Muscle of leg (tissue), 11 donors: ENCODE measurements around the gene HIGD1C. TPM values are rescaled to one million over a fixed set of nuclear protein-coding genes. Genes with fewer than 3 reads are reported as not detected.
A peak's percentile ranks its signal among the peaks of the same experiment; 100 is the strongest.
"Not testable (repeated sequence)": the region's sequence is repeated elsewhere in the genome, so short reads cannot be mapped to it uniquely, and the experiment has no call there.

ENCODE experiments used
- DNase-seq: peaks from one replicate; pipeline ENCODE4 v3.0.0; 2013
- H3K27ac ChIP-seq: one replicate; pipeline ENCODE4 v1.5.1; 2013; ENCODE audit warnings: mild to moderate bottlenecking, low read length, control low read depth
- H3K27me3 ChIP-seq: one replicate; pipeline ENCODE4 v1.6.1; 2013; ENCODE audit warnings: low read length; ENCODE audit not compliant: control insufficient read depth, insufficient read depth
- H3K36me3 ChIP-seq: one replicate; pipeline ENCODE4 v1.6.1; 2013; ENCODE audit warnings: low read length; ENCODE audit not compliant: control insufficient read depth, insufficient read depth
- H3K4me1 ChIP-seq: one replicate; pipeline ENCODE4 v1.6.1; 2013; ENCODE audit warnings: low read length; ENCODE audit not compliant: control insufficient read depth, insufficient read depth
- H3K4me3 ChIP-seq: one replicate; pipeline ENCODE4 v1.5.1; 2013; ENCODE audit warnings: low read length, control low read depth
- H3K9me3 ChIP-seq: replicated peaks from 2 replicates; pipeline ENCODE4 v1.6.1; 2013; ENCODE audit warnings: low read depth, low read length; ENCODE audit not compliant: control insufficient read depth
- WGBS: methylation state at CpG from one replicate; pipeline ENCODE4 v1.1.5; 2013; ENCODE audit warnings: missing lambda C conversion rate; ENCODE audit not compliant: insufficient coverage; 5-methylcytosine and 5-hydroxymethylcytosine counted together
- polyA plus RNA-seq, 8 donors: library from polyadenylated mRNA; unstranded; fragments of 120-200 nt; gene quantifications; one replicate each; pipeline versions ENCODE4 v1.2.1 to v1.2.3, GENCODE V29; 2013; ENCODE audit warnings: inconsistent platforms in 1 of 8, low replicate concordance in 1 of 8; ENCODE audit not compliant: insufficient read length in 8 of 8, insufficient read depth in 1 of 8
- total RNA-seq: library from RNA; stranded (reverse); fragments of 120-200 nt; gene quantifications from one replicate; pipeline ENCODE4 v1.2.4, GENCODE V29; 2013

Gene HIGD1C
- total and polyA plus RNA-seq, 9 donors = 0.44 to 0.98 (median 0.55) TPM; not detected in 5

DNA sequence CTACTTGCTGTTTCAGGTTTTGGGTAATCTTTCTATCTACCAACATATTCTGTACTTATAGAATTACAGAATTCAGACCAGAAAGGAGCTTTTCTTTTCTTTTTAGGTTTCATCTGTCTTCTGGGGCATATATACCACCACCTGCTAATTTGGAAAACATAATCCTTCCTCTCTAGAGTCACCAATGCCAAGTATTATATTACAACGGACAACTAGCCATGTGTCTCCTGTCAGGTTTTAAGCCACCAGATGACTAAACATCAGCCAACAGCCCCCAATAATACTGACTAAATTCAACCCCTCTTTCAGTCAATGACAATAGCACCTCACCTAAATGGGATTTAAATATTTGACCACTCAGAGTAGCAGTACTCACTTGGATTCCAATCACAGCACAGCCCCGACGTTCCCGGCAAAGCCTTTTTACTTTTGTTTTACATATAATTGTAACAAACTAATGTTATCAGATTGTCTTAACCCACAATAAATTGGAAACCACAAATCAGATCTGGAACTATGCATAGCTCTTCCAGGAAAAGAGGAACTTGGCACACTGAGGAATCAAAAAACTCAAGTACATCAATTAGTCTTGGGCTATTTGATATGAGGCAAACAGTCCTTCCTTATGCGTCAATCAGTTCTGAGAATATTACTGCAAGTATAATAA lies 60.4 kb downstream of the HIGD1C start:
- Histone ChIP-seq H3K27me3 (no peaks in the 10 kb centered on the region), H3K4me1 (peaks cover 8% of the 10 kb centered on the region), H3K4me3 (no peak overlapping the region), H3K9me3 (no peaks in the 10 kb centered on the region), H3K36me3 (peaks cover 5% of the 10 kb centered on the region), H3K27ac (no peak overlapping the region)
- peak; percentile 14 for DNase-seq
- WGBS = 29% methylated on average over 1 of the region's 5 CpGs

DNA sequence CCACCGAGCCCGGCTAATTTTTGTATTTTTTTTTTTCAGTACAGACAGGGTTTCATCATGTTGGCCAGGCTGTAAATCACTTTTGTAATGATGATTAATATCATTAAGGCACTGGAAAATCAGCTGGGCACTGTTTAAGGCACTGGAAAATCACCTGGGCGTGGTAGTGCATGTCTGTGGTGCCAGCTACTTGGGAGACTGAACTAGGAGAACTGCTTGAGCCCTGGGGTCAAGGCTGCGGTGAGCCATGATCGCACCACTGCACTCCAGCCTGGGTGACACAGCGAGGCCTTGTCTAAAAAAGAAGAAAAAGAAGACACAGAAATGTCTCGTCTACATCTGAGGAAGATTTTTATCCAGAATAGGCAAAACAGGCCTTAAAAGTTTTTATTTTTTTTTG lies 61.1 kb downstream of the HIGD1C start:
- 89% methylated on average over 6 of the region's 7 CpGs for WGBS
- DNase-seq = no peak
- Histone ChIP-seq H3K27me3 (no peaks in the 10 kb centered on the region), H3K4me3 (no peak overlapping the region), H3K9me3 (no peaks in the 10 kb centered on the region), H3K27ac (no peak overlapping the region), H3K36me3 (peaks cover under 1% of the 10 kb centered on the region), H3K4me1 (peaks cover 8% of the 10 kb centered on the region)

- not testable (repeated sequence) for H3K9me3 ChIP-seq, DNase-seq, H3K27me3 ChIP-seq, H3K4me1 ChIP-seq, H3K27ac ChIP-seq, H3K4me3 ChIP-seq, H3K36me3 ChIP-seq
- 80% methylated on average over 1 of the region's 9 CpGs for WGBS
These were observed 62.1 kb downstream of the HIGD1C start for GRCh38 chr12:51014467-51014866.

GRCh38 chr12:51017452-51017851 lies 65.1 kb downstream of the HIGD1C start:
- H3K9me3 ChIP-seq = no peaks in the 10 kb centered on the region
- peaks cover 8% of the 10 kb centered on the region for H3K4me1 ChIP-seq
- H3K27me3 ChIP-seq = no peaks in the 10 kb centered on the region
- no peak for DNase-seq
- H3K4me3 ChIP-seq = no peak overlapping the region
- H3K27ac ChIP-seq = no peak overlapping the region
- no peaks in the 10 kb centered on the region for H3K36me3 ChIP-seq

- Histone ChIP-seq H3K4me3 (no peak overlapping the region), H3K36me3 (no peaks in the 10 kb centered on the region), H3K4me1 (peaks cover 4% of the 10 kb centered on the region), H3K27me3 (no peaks in the 10 kb centered on the region), H3K9me3 (no peaks in the 10 kb centered on the region), H3K27ac (no peak overlapping the region)
- no CpG with 5 or more reads among the region's 2 CpGs for WGBS
- no peak for DNase-seq
These were observed 66.6 kb downstream of the HIGD1C start for GRCh38 chr12:51018956-51019355.

DNA sequence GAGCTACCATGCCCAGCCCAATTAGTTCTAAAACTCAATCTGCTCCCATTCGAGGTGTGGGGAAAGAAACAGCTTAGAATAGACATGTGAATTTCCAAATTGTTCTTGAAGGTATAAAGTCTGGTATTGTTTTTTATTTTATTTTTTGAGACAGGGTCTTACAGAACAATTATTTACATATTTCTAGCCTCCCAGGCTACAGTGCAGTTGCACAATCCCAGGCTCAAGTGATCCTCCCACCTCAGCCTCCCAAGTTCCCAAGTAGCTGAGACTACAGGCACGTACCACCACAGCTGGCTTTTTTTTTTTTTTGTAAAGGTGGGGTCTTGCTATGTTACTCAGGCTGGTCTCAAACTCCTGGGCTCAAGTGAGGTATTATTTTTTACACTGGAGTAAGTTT lies 67.6 kb downstream of the HIGD1C start:
- H3K27me3 ChIP-seq = no peaks in the 10 kb centered on the region
- H3K4me3 ChIP-seq = no peak overlapping the region
- DNase-seq = no peak
- H3K36me3 ChIP-seq = no peaks in the 10 kb centered on the region
- peaks cover 8% of the 10 kb centered on the region for H3K4me1 ChIP-seq
- no peak overlapping the region for H3K27ac ChIP-seq
- WGBS = no CpG with 5 or more reads among the region's 2 CpGs
- H3K9me3 ChIP-seq = no peaks in the 10 kb centered on the region

Other genes starting within 250 kb of the HIGD1C start
- gene ATF1, start 188.4 kb upstream of the HIGD1C start, total RNA-seq = 40.5 TPM
- gene ATF1, start 188.4 kb upstream of the HIGD1C start, polyA plus RNA-seq = 10 to 100 TPM; 27.0 to 36.0 (median 30.4) TPM
- gene TMPRSS12, start 109.6 kb upstream of the HIGD1C start, total RNA-seq = not detected
- under 1 TPM in 4 of 8 donors, not detected in 4; 0.09 to 0.24 (median 0.10) TPM for gene TMPRSS12, start 109.6 kb upstream of the HIGD1C start, polyA plus RNA-seq
- gene SLC11A2, start 73.8 kb downstream of the HIGD1C start, total RNA-seq = 23.4 TPM
- gene SLC11A2, start 73.8 kb downstream of the HIGD1C start, polyA plus RNA-seq = 10 to 100 TPM; 18.4 to 29.1 (median 20.7) TPM
- 43.4 TPM for gene LETMD1, start 95.8 kb downstream of the HIGD1C start, total RNA-seq
- gene LETMD1, start 95.8 kb downstream of the HIGD1C start, polyA plus RNA-seq = 10 to 100 TPM; 36.7 to 66.9 (median 49.7) TPM
- 16.4 TPM for gene CSRNP2, start 131.1 kb downstream of the HIGD1C start, total RNA-seq
- 10 to 100 TPM; 22.4 to 30.6 (median 24.0) TPM for gene CSRNP2, start 131.1 kb downstream of the HIGD1C start, polyA plus RNA-seq
- 18.3 TPM for gene TFCP2, start 220.6 kb downstream of the HIGD1C start, total RNA-seq
- gene TFCP2, start 220.6 kb downstream of the HIGD1C start, polyA plus RNA-seq = 10 to 100 TPM; 35.2 to 50.3 (median 42.2) TPM